GM12878 (cell line): ENCODE data around the gene RAE1. TPM values are rescaled to one million over a fixed set of nuclear protein-coding genes. Genes with fewer than 3 reads are reported as not detected.

Experiments
- ATAC-seq: fragments of 200-7000 bp; cut with Tn5 transposase; 3 replicates; pipeline ENCODE4 v1.9.1; 2020; ENCODE audit warnings: mild to moderate bottlenecking, moderate library complexity
- BruUV-seq: library from RNA; stranded (reverse); fragments of 400-500 nt; replicated peaks from 2 replicates; lab custom pipeline; 2021; lab: Mats Ljungman, UMichigan
- CTCF ChIA-PET: fragments of 300-600 bp; sonication (Branson Sonifier 250); formaldehyde crosslinking; extraction: SDS; loops from one replicate; lab custom pipeline; 2021; ENCODE audit warnings: inconsistent platforms; lab: Yijun Ruan, JAX
- POLR2A ChIA-PET: fragments of 350-600 bp; formaldehyde crosslinking; extraction: SDS; loops from one replicate; lab custom pipeline; 2021; ENCODE audit warnings: inconsistent platforms; lab: Charles Lee
- RAD21 ChIA-PET: fragments of 300-600 bp; sonication (Branson Sonifier 250); formaldehyde crosslinking; loops from one replicate; lab custom pipeline; 2023; ENCODE audit warnings: antibody characterized with exemption; ENCODE audit not compliant: unreplicated experiment; lab: Charles Lee
- SMC1A ChIA-PET: fragments of 300-600 bp; sonication (Branson Sonifier 250); formaldehyde crosslinking; loops from one replicate; lab custom pipeline; 2023; ENCODE audit not compliant: unreplicated experiment, uncharacterized antibody; lab: Charles Lee
- DNase-seq: peaks from one replicate; pipeline ENCODE4 v3.0.0-alpha.2; 2011; ENCODE audit warnings: low read depth, low spot score
- FAIRE-seq: peaks from 3 replicates; lab custom pipeline; 2011; peaks lifted over from hg19 to GRCh38; lab: Jason Lieb, UNC
- H2AFZ ChIP-seq: 2 replicates; pipeline ENCODE4 v1.6.0; 2011; ENCODE audit warnings: low read depth, low read length, control low read depth; ENCODE audit not compliant: control insufficient read depth
- H3K27ac ChIP-seq: 2 replicates; pipeline ENCODE4 v1.5.1; 2011; ENCODE audit warnings: control low read depth; ENCODE audit not compliant: control insufficient read depth, insufficient read depth
- H3K27me3 ChIP-seq, 2 experiments: replicated peaks in 1 of 2; 2 replicates each; pipeline versions ENCODE4 v1.6.0 to v1.6.1; 2011; ENCODE audit warnings: low read length in 1 of 2; ENCODE audit not compliant: control insufficient read depth in 2 of 2, insufficient read depth in 2 of 2
- H3K36me3 ChIP-seq, 2 experiments: 2 replicates each; pipeline ENCODE4 v1.5.1; 2011; ENCODE audit warnings: low read length in 1 of 2; ENCODE audit not compliant: control insufficient read depth in 2 of 2, insufficient read depth in 2 of 2
- H3K4me1 ChIP-seq: 2 replicates; pipeline ENCODE4 v1.6.1; 2011; ENCODE audit warnings: mild to moderate bottlenecking, low read length, moderate library complexity, mixed read lengths; ENCODE audit not compliant: control insufficient read depth, insufficient read depth
- H3K4me2 ChIP-seq: 2 replicates; pipeline ENCODE4 v1.6.0; 2011; ENCODE audit warnings: control low read depth; ENCODE audit not compliant: control insufficient read depth, insufficient read depth
- H3K4me3 ChIP-seq: fragments of 200-600 bp; sonication (generic); 2 replicates; pipeline ENCODE4 v1.5.1; 2016
- H3K79me2 ChIP-seq: 2 replicates; pipeline ENCODE4 v1.6.0; 2011; ENCODE audit warnings: low read length; ENCODE audit not compliant: control insufficient read depth, insufficient read depth
- H3K9ac ChIP-seq: 2 replicates; pipeline ENCODE4 v1.8.0; 2011; ENCODE audit warnings: low read length, control low read depth, mixed read lengths; ENCODE audit not compliant: control insufficient read depth, insufficient read depth
- H3K9me3 ChIP-seq: replicated peaks from 3 replicates; pipeline ENCODE4 v1.5.1; 2011; ENCODE audit warnings: mild to moderate bottlenecking, low read length; ENCODE audit not compliant: control insufficient read depth, insufficient read depth
- H4K20me1 ChIP-seq: 2 replicates; pipeline ENCODE4 v1.6.0; 2011; ENCODE audit not compliant: control insufficient read depth, insufficient read depth
- ATF3 ChIP-seq: IDR thresholded peaks from 2 replicates; pipeline ENCODE4 v1.6.1; 2011; ENCODE audit warnings: low read depth, mild to moderate bottlenecking, low read length, moderate library complexity, borderline replicate concordance; ENCODE audit errors: extremely low read depth
- BHLHE40 ChIP-seq, 2 experiments: fragments of 450-650 bp in 1 of 2; IDR thresholded peaks; 2 replicates each; pipeline ENCODE4 v1.6.1; 2011 to 2017; ENCODE audit warnings: low read depth in 2 of 2, borderline replicate concordance in 1 of 2, improper control_type of control experiment in 1 of 2, low read length in 1 of 2, mild to moderate bottlenecking in 1 of 2
- ELK1 ChIP-seq: IDR thresholded peaks from 2 replicates; pipeline ENCODE4 v1.6.1; 2012; ENCODE audit warnings: low read depth, low read length, improper control_type of control experiment
- EP300 ChIP-seq, 2 experiments: fragments of 150-350 bp in 1 of 2; IDR thresholded peaks; 2 replicates each; pipeline ENCODE4 v1.6.1; 2011 to 2012; ENCODE audit warnings: low read depth in 2 of 2, low read length in 2 of 2, borderline replicate concordance in 1 of 2, improper control_type of control experiment in 1 of 2, inconsistent platforms in 1 of 2; ENCODE audit not compliant: control insufficient read depth in 1 of 2
- IKZF1 ChIP-seq: fragments of 450-650 bp; conservative IDR thresholded peaks from 2 replicates; pipeline ENCODE4 v1.6.1; 2017; ENCODE audit warnings: antibody characterized with exemption, mild to moderate bottlenecking
- IRF4 ChIP-seq: IDR thresholded peaks from 2 replicates; pipeline ENCODE4 v1.6.1; 2011; ENCODE audit warnings: low read depth, low read length
- POLR2A ChIP-seq: IDR thresholded peaks from 2 replicates; pipeline ENCODE4 v1.6.1; 2011; ENCODE audit warnings: low read depth, mild to moderate bottlenecking, low read length
- SREBF2 ChIP-seq: IDR thresholded peaks from 2 replicates; pipeline ENCODE4 v1.6.1; 2012; ENCODE audit warnings: mild to moderate bottlenecking, low read length
- TCF12 ChIP-seq: IDR thresholded peaks from 2 replicates; pipeline ENCODE4 v1.6.1; 2011; ENCODE audit warnings: low read depth, mild to moderate bottlenecking, low read length
- USF2 ChIP-seq: IDR thresholded peaks from 2 replicates; pipeline ENCODE4 v1.6.1; 2011; ENCODE audit warnings: low read depth, low read length, improper control_type of control experiment, borderline replicate concordance
- ZNF217 ChIP-seq: fragments of 450-650 bp; IDR thresholded peaks from 2 replicates; pipeline ENCODE4 v1.6.1; 2017; ENCODE audit warnings: antibody characterized with exemption, mild to moderate bottlenecking
- WGBS: methylation state at CpG from one replicate; pipeline ENCODE4 v1.1.6; 2016; ENCODE audit warnings: low lambda C conversion rate; ENCODE audit not compliant: insufficient replicate concordance, insufficient coverage; ENCODE audit errors: missing lambda C conversion rate; 5-methylcytosine and 5-hydroxymethylcytosine counted together
- in situ Hi-C: fragments of 300-500 bp; cut with MboI; formaldehyde crosslinking; loops from 9 replicates; pipeline ENCODE4 v1.14.3; 2018; ENCODE audit warnings: mixed read lengths
- intact Hi-C: fragments of 100-400 bp; cut with micrococcal nuclease; formaldehyde crosslinking; loops from one replicate; pipeline ENCODE4 v1.14.2; 2022; ENCODE audit not compliant: unreplicated experiment
- polyA plus RNA-seq, 11 experiments: library from polyadenylated mRNA; depleted of rRNA in 4 of 11; unstranded in 6 of 11; stranded (reverse) in 5 of 11; fragments of >200 nt; fragmentation: Nextera tagmentation in 4 of 11; fragmentation: Illumina TruSeq in 1 of 11; extraction: Ambion mirVana in 4 of 11; extraction: Trizol in 1 of 11; gene quantifications; 1 replicate in 1 of 11; 2 replicates in 10 of 11; pipeline versions ENCODE4 v1.2.1 to v1.2.3, GENCODE V29; 2011 to 2016; ENCODE audit warnings: inconsistent platforms in 2 of 11, missing spikeins in 2 of 11, low read depth in 1 of 11
- total RNA-seq, 4 experiments: library from RNA; depleted of rRNA in 3 of 4; stranded (reverse); fragments of >200 nt in 3 of 4; fragmentation: Illumina TruSeq in 1 of 4; extraction: Trizol in 1 of 4; gene quantifications; 2 replicates each; pipeline versions ENCODE4 v1.2.1 to v1.2.3, GENCODE V29; 2013 to 2021
- TF ChIP-seq, protein P1 (sequence below), 3 experiments: IDR thresholded peaks in 2 of 3; conservative IDR thresholded peaks in 1 of 3; 2 replicates each; pipeline ENCODE4 v1.5.1; 2011; ENCODE audit warnings: low read depth in 3 of 3, low read length in 3 of 3, mild to moderate bottlenecking in 3 of 3, control low read depth in 2 of 3, moderate library complexity in 2 of 3, inconsistent platforms in 1 of 3, mixed read lengths in 1 of 3; ENCODE audit not compliant: control insufficient read depth in 2 of 3, insufficient read depth in 1 of 3; ENCODE audit errors: extremely low read depth in 1 of 3

Gene RAE1
- total and polyA plus RNA-seq, 10 of the 15 experiments (the other 5 are each of a cell fraction or from before 2014, with no cell fraction given): 28.7 to 107 (median 49.3) TPM

DNA sequence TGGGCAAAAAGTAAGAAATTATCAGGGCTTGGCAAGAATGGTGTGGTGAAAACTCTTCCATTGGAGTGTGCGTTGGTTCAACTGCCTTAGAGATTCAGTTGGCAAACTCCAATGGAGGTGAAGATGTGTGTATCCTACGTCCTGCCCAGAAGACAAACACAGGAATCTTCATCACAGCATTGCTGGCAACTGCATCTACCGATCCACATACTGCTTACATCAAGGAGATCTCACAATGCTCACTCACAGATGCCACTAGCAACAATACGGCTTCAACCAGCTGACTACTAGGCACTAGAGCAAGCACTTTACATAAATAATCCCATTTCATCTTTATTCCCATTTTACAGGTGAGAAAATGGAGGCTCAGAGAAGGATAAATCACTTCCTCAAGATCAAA lies 31.5 kb upstream of the RAE1 start:
- peaks cover 0 to 4% of the 10 kb centered on the region in 2 experiments for H3K27me3 ChIP-seq
- no peak for TF ChIP-seq IRF4
- TF ChIP-seq POLR2A: no peak
- no peak for TF ChIP-seq ZNF217
- TF ChIP-seq SREBF2: no peak
- TF ChIP-seq IKZF1: no peak
- no peak for TF ChIP-seq TCF12
- no peak for TF ChIP-seq EP300 (IDR thresholded peaks at IDR 0.05; ENCODE audit: borderline replicate concordance in 1 of 2, control insufficient read depth in 1 of 2, low read depth in 2 of 2, low read length in 2 of 2)
- TF ChIP-seq ATF3: no peak
- TF ChIP-seq USF2: no peak
- TF ChIP-seq, protein P1, sequence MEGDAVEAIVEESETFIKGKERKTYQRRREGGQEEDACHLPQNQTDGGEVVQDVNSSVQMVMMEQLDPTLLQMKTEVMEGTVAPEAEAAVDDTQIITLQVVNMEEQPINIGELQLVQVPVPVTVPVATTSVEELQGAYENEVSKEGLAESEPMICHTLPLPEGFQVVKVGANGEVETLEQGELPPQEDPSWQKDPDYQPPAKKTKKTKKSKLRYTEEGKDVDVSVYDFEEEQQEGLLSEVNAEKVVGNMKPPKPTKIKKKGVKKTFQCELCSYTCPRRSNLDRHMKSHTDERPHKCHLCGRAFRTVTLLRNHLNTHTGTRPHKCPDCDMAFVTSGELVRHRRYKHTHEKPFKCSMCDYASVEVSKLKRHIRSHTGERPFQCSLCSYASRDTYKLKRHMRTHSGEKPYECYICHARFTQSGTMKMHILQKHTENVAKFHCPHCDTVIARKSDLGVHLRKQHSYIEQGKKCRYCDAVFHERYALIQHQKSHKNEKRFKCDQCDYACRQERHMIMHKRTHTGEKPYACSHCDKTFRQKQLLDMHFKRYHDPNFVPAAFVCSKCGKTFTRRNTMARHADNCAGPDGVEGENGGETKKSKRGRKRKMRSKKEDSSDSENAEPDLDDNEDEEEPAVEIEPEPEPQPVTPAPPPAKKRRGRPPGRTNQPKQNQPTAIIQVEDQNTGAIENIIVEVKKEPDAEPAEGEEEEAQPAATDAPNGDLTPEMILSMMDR (IDR thresholded peaks at IDR 0.05 in 2 of 3, conservative IDR thresholded peaks at IDR 0.05 in 1 of 3; ENCODE audit: control insufficient read depth in 2 of 3, extremely low read depth in 1 of 3, insufficient read depth in 1 of 3, low read depth in 3 of 3, low read length in 3 of 3): no peak
- TF ChIP-seq ELK1: no peak
- TF ChIP-seq BHLHE40 (IDR thresholded peaks at IDR 0.05; ENCODE audit: borderline replicate concordance in 1 of 2, low read depth in 2 of 2, low read length in 1 of 2): no peak
- DNase-seq (no peak), FAIRE-seq (no peak), ATAC-seq (no peak)
- no peak overlapping the region for H2AFZ ChIP-seq
- no peak overlapping the region for H3K27ac ChIP-seq
- RAD21 ChIA-PET: no interaction called here
- POLR2A ChIA-PET: no interaction called here
- H3K9ac ChIP-seq: no peak overlapping the region
- intact Hi-C loops (no loop called here), in situ Hi-C loops (no loop called here)
- H3K9me3 ChIP-seq: no peaks in the 10 kb centered on the region
- CTCF ChIA-PET: no interaction called here
- H4K20me1 ChIP-seq: no peaks in the 10 kb centered on the region
- 38% methylated on average over 4 of the region's 4 CpGs for WGBS
- H3K36me3 ChIP-seq: no peaks in the 10 kb centered on the region
- H3K79me2 ChIP-seq: no peaks in the 10 kb centered on the region
- SMC1A ChIA-PET: no interaction called here
- no peak overlapping the region for H3K4me2 ChIP-seq
- no peak overlapping the region for H3K4me3 ChIP-seq
- no TSS peak for BruUV-seq
- no peaks in the 10 kb centered on the region for H3K4me1 ChIP-seq
